ENCODE data around the gene SEMA4F.

DNA sequence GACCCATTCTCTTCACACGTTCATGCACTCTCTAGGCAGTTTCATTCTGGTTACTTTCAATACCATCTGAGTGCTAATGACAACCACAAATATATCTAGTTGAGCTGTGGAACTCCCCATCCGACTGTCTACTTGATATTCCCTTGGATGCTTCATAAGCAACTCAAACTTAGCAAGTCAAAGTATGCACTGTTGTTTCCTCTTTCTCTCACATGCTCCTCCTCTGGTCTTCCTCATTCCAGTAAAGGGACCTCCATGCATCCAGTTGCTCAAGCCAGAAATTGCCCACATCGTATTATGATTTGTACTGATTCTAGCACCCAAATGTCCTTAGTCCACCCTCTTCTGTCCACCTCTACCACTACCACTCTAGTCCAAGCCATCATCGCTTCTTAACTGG is 22.3 kb downstream of the SEMA4F start:
- TF ChIP-seq, protein P1, sequence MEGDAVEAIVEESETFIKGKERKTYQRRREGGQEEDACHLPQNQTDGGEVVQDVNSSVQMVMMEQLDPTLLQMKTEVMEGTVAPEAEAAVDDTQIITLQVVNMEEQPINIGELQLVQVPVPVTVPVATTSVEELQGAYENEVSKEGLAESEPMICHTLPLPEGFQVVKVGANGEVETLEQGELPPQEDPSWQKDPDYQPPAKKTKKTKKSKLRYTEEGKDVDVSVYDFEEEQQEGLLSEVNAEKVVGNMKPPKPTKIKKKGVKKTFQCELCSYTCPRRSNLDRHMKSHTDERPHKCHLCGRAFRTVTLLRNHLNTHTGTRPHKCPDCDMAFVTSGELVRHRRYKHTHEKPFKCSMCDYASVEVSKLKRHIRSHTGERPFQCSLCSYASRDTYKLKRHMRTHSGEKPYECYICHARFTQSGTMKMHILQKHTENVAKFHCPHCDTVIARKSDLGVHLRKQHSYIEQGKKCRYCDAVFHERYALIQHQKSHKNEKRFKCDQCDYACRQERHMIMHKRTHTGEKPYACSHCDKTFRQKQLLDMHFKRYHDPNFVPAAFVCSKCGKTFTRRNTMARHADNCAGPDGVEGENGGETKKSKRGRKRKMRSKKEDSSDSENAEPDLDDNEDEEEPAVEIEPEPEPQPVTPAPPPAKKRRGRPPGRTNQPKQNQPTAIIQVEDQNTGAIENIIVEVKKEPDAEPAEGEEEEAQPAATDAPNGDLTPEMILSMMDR (conservative IDR thresholded peaks at IDR 0.05 in 1 of 2, IDR thresholded peaks at IDR 0.05 in 1 of 2; ENCODE audit: low read depth in 1 of 2, low read length in 2 of 2): no peak
- TF ChIP-seq EZH2 (IDR thresholded peaks at IDR 0.05; ENCODE audit: low read length, missing control alignments): no peak

Data from fibroblast of lung (primary cell).